Caco-2 (cell line): ENCODE measurements around the gene SP3. TPM values are rescaled to one million over a fixed set of nuclear protein-coding genes. Genes with fewer than 3 reads are reported as not detected.
A peak's percentile ranks its signal among the peaks of the same experiment; 100 is the strongest.

Experiments used
- BruUV-seq: library from RNA; stranded (reverse); fragments of 400-500 nt; replicated peaks from 2 replicates; lab custom pipeline; 2021; lab: Mats Ljungman, UMichigan
- CTCF ChIA-PET: fragments of 300-600 bp; sonication (Branson Sonifier 250); formaldehyde crosslinking; loops from one replicate; lab custom pipeline; 2022; ENCODE audit warnings: antibody characterized with exemption; lab: Charles Lee
- POLR2A ChIA-PET: fragments of 300-600 bp; sonication (Branson Sonifier 250); formaldehyde crosslinking; loops from one replicate; lab custom pipeline; 2022; ENCODE audit warnings: antibody characterized with exemption; lab: Charles Lee
- DNase-seq, 2 experiments: peaks; one replicate each; pipeline versions ENCODE4 v3.0.0 to v3.0.0-alpha.2; 2020 to 2022
- H3K27me3 ChIP-seq: replicated peaks from 2 replicates; pipeline ENCODE4 v1.6.0; 2011; ENCODE audit warnings: low read length; ENCODE audit not compliant: control insufficient read depth, insufficient read depth
- H3K36me3 ChIP-seq: 2 replicates; pipeline ENCODE4 v1.5.1; 2011; ENCODE audit warnings: low read length; ENCODE audit not compliant: control insufficient read depth, insufficient read depth
- H3K4me1 ChIP-seq: fragments of 250-450 bp; sonication (Bioruptor Pico); 2 replicates; pipeline ENCODE4 v1.5.1; 2020; ENCODE audit warnings: mild to moderate bottlenecking
- H3K4me3 ChIP-seq: 2 replicates; pipeline ENCODE4 v1.5.1; 2011; ENCODE audit warnings: low read depth, mild to moderate bottlenecking, control low read depth, low read length
- H3K9me3 ChIP-seq: fragments of 250-450 bp; sonication (Bioruptor Pico); 2 replicates; pipeline ENCODE4 v1.5.1; 2020; ENCODE audit warnings: mild to moderate bottlenecking, moderate library complexity
- H3K27ac Mint-ChIP-seq: one replicate; pipeline ENCODE4 v1.8.0; 2022; ENCODE audit warnings: mixed read lengths; ENCODE audit not compliant: unreplicated experiment
- H3K27me3 Mint-ChIP-seq: one replicate; pipeline ENCODE4 v1.8.0; 2022; ENCODE audit warnings: mixed read lengths; ENCODE audit not compliant: insufficient read depth, unreplicated experiment
- H3K36me3 Mint-ChIP-seq: one replicate; pipeline ENCODE4 v1.8.0; 2022; ENCODE audit warnings: mild to moderate bottlenecking, mixed read lengths; ENCODE audit not compliant: insufficient read depth, unreplicated experiment
- H3K4me1 Mint-ChIP-seq: one replicate; pipeline ENCODE4 v1.8.0; 2022; ENCODE audit warnings: low read depth, mixed read lengths; ENCODE audit not compliant: unreplicated experiment
- H3K4me3 Mint-ChIP-seq: one replicate; pipeline ENCODE4 v1.8.0; 2022; ENCODE audit warnings: mild to moderate bottlenecking, moderate library complexity, mixed read lengths; ENCODE audit not compliant: unreplicated experiment
- H3K9me3 Mint-ChIP-seq: one replicate; pipeline ENCODE4 v1.8.0; 2022; ENCODE audit warnings: mixed read lengths; ENCODE audit not compliant: unreplicated experiment
- CTCF ChIP-seq, 2 experiments: fragments of 200-600 bp in 1 of 2; IDR thresholded peaks; 1 replicate in 1 of 2; 2 replicates in 1 of 2; pipeline versions ENCODE4 v1.5.1 to v1.8.0; 2011 to 2022; ENCODE audit warnings: antibody characterized with exemption in 1 of 2, control low read depth in 1 of 2, inconsistent platforms in 1 of 2, low read depth in 1 of 2, low read length in 1 of 2, mild to moderate bottlenecking in 1 of 2, moderate library complexity in 1 of 2; ENCODE audit not compliant: insufficient read depth in 1 of 2, severe bottlenecking in 1 of 2, unreplicated experiment in 1 of 2
- intact Hi-C: fragments of 100-400 bp; cut with micrococcal nuclease; formaldehyde crosslinking; loops from one replicate; pipeline ENCODE4 v1.10.0; 2022; ENCODE audit not compliant: unreplicated experiment
- total RNA-seq: library from RNA; stranded (reverse); gene quantifications from 2 replicates; pipeline ENCODE4 v1.2.3, GENCODE V29; 2022

SP3 gene
- total RNA-seq, 1 experiment from 2014 or later, result 111 TPM

GRCh38 chr2:173964565-173965371 lies 405 bp downstream of the SP3 start:
- Mint-ChIP-seq H3K36me3 (peaks cover 60% of the 10 kb centered on the region), H3K4me3 (peak overlapping the region; percentile 98), H3K27me3 (no peaks in the 10 kb centered on the region), H3K9me3 (no peaks in the 10 kb centered on the region), H3K4me1 (peaks cover 39% of the 10 kb centered on the region), H3K27ac (peak overlapping the region; percentile 91)
- BruUV-seq, result no TSS peak
- no peaks in the 10 kb centered on the region for H3K9me3 ChIP-seq
- H3K4me3 ChIP-seq, result peak overlapping the region; percentile 98
- CTCF ChIA-PET, result interaction anchor here (0.7 to 1.3 kb wide), 3 partner anchors 39 to 380 kb away, joined by 4 to 8 read pairs (median 6); no protein-coding TSS in a partner anchor
- no peaks in the 10 kb centered on the region for H3K27me3 ChIP-seq
- peak; percentile 88 to 95 for DNase-seq
- POLR2A ChIA-PET, result interaction anchor here (0.6 to 1.9 kb wide), 6 partner anchors 39 to 111 kb away, joined by 3 to 14 read pairs (median 4); no protein-coding TSS in a partner anchor
- H3K36me3 ChIP-seq, result peaks cover 2% of the 10 kb centered on the region; the same call in 1 of the 2 replicates
- intact Hi-C loops, result loop anchor here (1.0 to 10.0 kb wide), 6 partner anchors 68 to 373 kb away; partner anchors contain the start of gene OLA1
- TF ChIP-seq CTCF (IDR thresholded peaks at IDR 0.05; ENCODE audit: insufficient read depth in 1 of 2, low read depth in 1 of 2, low read length in 1 of 2, severe bottlenecking in 1 of 2, unreplicated experiment in 1 of 2), result no peak
- H3K4me1 ChIP-seq, result peaks cover 44% of the 10 kb centered on the region

- peaks cover 42% of the 10 kb centered on the region for H3K4me1 ChIP-seq
- H3K4me3 ChIP-seq, result peak overlapping the region; percentile 98
- Mint-ChIP-seq H3K27ac (peak overlapping the region; percentile 95), H3K36me3 (peaks cover 68% of the 10 kb centered on the region), H3K4me3 (peak overlapping the region; percentile 98), H3K9me3 (no peaks in the 10 kb centered on the region), H3K27me3 (no peaks in the 10 kb centered on the region), H3K4me1 (peaks cover 41% of the 10 kb centered on the region)
- H3K9me3 ChIP-seq, result no peaks in the 10 kb centered on the region
- ChIA-PET POLR2A (interaction anchor here (0.6 to 1.9 kb wide), 6 partner anchors 40 to 112 kb away, joined by 3 to 14 read pairs (median 4); no protein-coding TSS in a partner anchor), CTCF (interaction anchor here (1.0 to 1.3 kb wide), 2 partner anchors 40 to 88 kb away, joined by 6 to 8 read pairs; no protein-coding TSS in a partner anchor)
- intact Hi-C loops, result loop anchor here (2.0 to 10.0 kb wide), 4 partner anchors 69 to 281 kb away; partner anchors contain the start of gene OLA1
- no peak for TF ChIP-seq CTCF (IDR thresholded peaks at IDR 0.05; ENCODE audit: insufficient read depth in 1 of 2, low read depth in 1 of 2, low read length in 1 of 2, severe bottlenecking in 1 of 2, unreplicated experiment in 1 of 2)
- peaks cover 2% of the 10 kb centered on the region; the same call in 1 of the 2 replicates for H3K36me3 ChIP-seq
- BruUV-seq, result no TSS peak
- H3K27me3 ChIP-seq, result no peaks in the 10 kb centered on the region
- peak; percentile 95 to 96 for DNase-seq
Measured at GRCh38 chr2:173963817-173964564, 1.2 kb downstream of the SP3 start.
